HG03520 (cell line): ENCODE results near the gene CACNG8.
"Not testable (repeated sequence)": the region's sequence is repeated elsewhere in the genome, so short reads cannot be mapped to it uniquely, and the experiment has no call there.

ENCODE experiments used
- ATAC-seq: cut with Tn5 transposase; IDR thresholded peaks from one replicate; pipeline ENCODE4 v1.9.1; 2021; ENCODE audit warnings: mild to moderate bottlenecking, moderate library complexity; ENCODE audit not compliant: unreplicated experiment

Gene CACNG8

GRCh38 chr19:53962887-53963431 is at the start of gene CACNG8:
CACNG8 (plus strand) TSS chr19:53962937.
- no peak for ATAC-seq

GRCh38 chr19:53915000-53915399 is 47.7 kb upstream of the CACNG8 start:
- no peak for ATAC-seq

- no peak for ATAC-seq
Measured at GRCh38 chr19:53916004-53916403, 46.7 kb upstream of the CACNG8 start.

GRCh38 chr19:53917356-53917755 is 45.4 kb upstream of the CACNG8 start:
- ATAC-seq, result no peak

- no peak for ATAC-seq
Measured at GRCh38 chr19:53927739-53928138, 35.0 kb upstream of the CACNG8 start.

GRCh38 chr19:53936029-53936428 is 26.7 kb upstream of the CACNG8 start:
- no peak for ATAC-seq

- ATAC-seq, result no peak
Measured at GRCh38 chr19:53942001-53942786, 20.5 kb upstream of the CACNG8 start.

GRCh38 chr19:53944416-53944815 is 18.3 kb upstream of the CACNG8 start:
- no peak for ATAC-seq

GRCh38 chr19:53944933-53945332 is 17.8 kb upstream of the CACNG8 start:
- ATAC-seq, result no peak

GRCh38 chr19:53945441-53945840 is 17.3 kb upstream of the CACNG8 start:
- ATAC-seq, result no peak

GRCh38 chr19:53945998-53946397 is 16.7 kb upstream of the CACNG8 start:
- no peak for ATAC-seq

GRCh38 chr19:53947624-53948023 is 15.1 kb upstream of the CACNG8 start:
- no peak for ATAC-seq

- ATAC-seq, result not testable (repeated sequence)
Measured at GRCh38 chr19:53948611-53949010, 14.1 kb upstream of the CACNG8 start.

- no peak for ATAC-seq
Measured at GRCh38 chr19:53951436-53951835, 11.3 kb upstream of the CACNG8 start.

- no peak for ATAC-seq
Measured at GRCh38 chr19:53951947-53952346, 10.8 kb upstream of the CACNG8 start.

GRCh38 chr19:53953383-53953782 is 9.4 kb upstream of the CACNG8 start:
- ATAC-seq, result no peak

- no peak for ATAC-seq
Measured at GRCh38 chr19:53957448-53958167, 5.1 kb upstream of the CACNG8 start.

- ATAC-seq, result no peak
Measured at GRCh38 chr19:53958168-53958571, 4.6 kb upstream of the CACNG8 start.

- no peak for ATAC-seq
Measured at GRCh38 chr19:53958823-53959757, 3.6 kb upstream of the CACNG8 start.

- ATAC-seq, result no peak
Measured at GRCh38 chr19:53960187-53960586, 2.5 kb upstream of the CACNG8 start.

- no peak for ATAC-seq
Measured at GRCh38 chr19:53960886-53961285, 1.9 kb upstream of the CACNG8 start.
